HG02943 (cell line): ENCODE measurements around the gene P3H1.
"Not testable (repeated sequence)": the region's sequence is repeated elsewhere in the genome, so short reads cannot be mapped to it uniquely, and the experiment has no call there.

Source experiments
- ATAC-seq: cut with Tn5 transposase; IDR thresholded peaks from one replicate; pipeline ENCODE4 v1.9.1; 2021; ENCODE audit warnings: mild to moderate bottlenecking, low read depth, moderate library complexity; ENCODE audit not compliant: unreplicated experiment

P3H1 gene

GRCh38 chr1:42766741-42767509 lies at the start of gene P3H1, which contains the start of gene C1orf50:
TSS of gene P3H1 (minus strand) at chr1:42767028. CDS start at chr1:42766971, 57 bp downstream.
TSS of gene C1orf50 (plus strand) at chr1:42767249. CDS start at chr1:42767312, 63 bp downstream.
- peak; percentile 86 for ATAC-seq

- ATAC-seq = no peak
Observed at GRCh38 chr1:42815941-42816584, 49.2 kb upstream of the P3H1 start.

- ATAC-seq = not testable (repeated sequence)
Observed at GRCh38 chr1:42814815-42815214, 48.0 kb upstream of the P3H1 start.

GRCh38 chr1:42807056-42807668 lies 40.3 kb upstream of the P3H1 start:
- ATAC-seq = no peak

- no peak for ATAC-seq
Observed at GRCh38 chr1:42806593-42806992, 39.8 kb upstream of the P3H1 start.

- no peak for ATAC-seq
Observed at GRCh38 chr1:42806171-42806570, 39.3 kb upstream of the P3H1 start.

- no peak for ATAC-seq
Observed at GRCh38 chr1:42801832-42802473, 35.1 kb upstream of the P3H1 start.

GRCh38 chr1:42797979-42798378 lies 31.2 kb upstream of the P3H1 start:
- ATAC-seq = no peak

GRCh38 chr1:42797414-42797813 lies 30.6 kb upstream of the P3H1 start:
- no peak for ATAC-seq

GRCh38 chr1:42793824-42794223 lies 27.0 kb upstream of the P3H1 start:
- ATAC-seq = no peak

- ATAC-seq = no peak
Observed at GRCh38 chr1:42788021-42788420, 21.2 kb upstream of the P3H1 start.

GRCh38 chr1:42786097-42786496 lies 19.3 kb upstream of the P3H1 start:
- ATAC-seq = no peak

- ATAC-seq = no peak
Observed at GRCh38 chr1:42784946-42785693, 18.3 kb upstream of the P3H1 start, which contains the start of gene TMEM269. TSS of gene TMEM269 (plus strand) at chr1:42784991. CDS start at chr1:42789894, 4,903 bp downstream.

GRCh38 chr1:42784547-42784945 lies 17.7 kb upstream of the P3H1 start:
- ATAC-seq = no peak

- ATAC-seq = no peak
Observed at GRCh38 chr1:42783092-42783491, 16.3 kb upstream of the P3H1 start.

GRCh38 chr1:42780176-42780575 lies 13.3 kb upstream of the P3H1 start:
- no peak for ATAC-seq

- no peak for ATAC-seq
Observed at GRCh38 chr1:42779725-42780124, 12.9 kb upstream of the P3H1 start.

GRCh38 chr1:42777852-42778251 lies 11.0 kb upstream of the P3H1 start:
- no peak for ATAC-seq

- ATAC-seq = no peak
Observed at GRCh38 chr1:42776502-42776901, 9.7 kb upstream of the P3H1 start.

GRCh38 chr1:42774928-42775526 lies 8.2 kb upstream of the P3H1 start:
- no peak for ATAC-seq
